GM18502 (cell line): ENCODE results near the gene CHST14.
"Not testable (repeated sequence)": the region's sequence is repeated elsewhere in the genome, so short reads cannot be mapped to it uniquely, and the experiment has no call there.

Experiments used
- ATAC-seq: cut with Tn5 transposase; IDR thresholded peaks from one replicate; pipeline ENCODE4 v1.9.1; 2021; ENCODE audit warnings: mild to moderate bottlenecking; ENCODE audit not compliant: unreplicated experiment, poor library complexity

The CHST14 gene

GRCh38 chr15:40440743-40441564 lies 29.8 kb upstream of the CHST14 start, which contains the start of gene BAHD1:
TSS of gene BAHD1 (plus strand) at chr15:40440953. CDS start at chr15:40458465, 17,512 bp downstream.
- ATAC-seq, result peak; percentile 90

GRCh38 chr15:40441565-40442531 lies 28.9 kb upstream of the CHST14 start:
- ATAC-seq, result peak; percentile 1

GRCh38 chr15:40443255-40443654 lies 27.5 kb upstream of the CHST14 start:
- no peak for ATAC-seq

- ATAC-seq, result no peak
These were observed 26.9 kb upstream of the CHST14 start for GRCh38 chr15:40443846-40444245.

GRCh38 chr15:40444736-40445135 lies 26.0 kb upstream of the CHST14 start:
- ATAC-seq, result no peak

GRCh38 chr15:40445421-40445922 lies 25.3 kb upstream of the CHST14 start:
- no peak for ATAC-seq

GRCh38 chr15:40446144-40446543 lies 24.6 kb upstream of the CHST14 start:
- ATAC-seq, result no peak

- no peak for ATAC-seq
These were observed 22.4 kb upstream of the CHST14 start for GRCh38 chr15:40448354-40448753.

GRCh38 chr15:40449275-40449674 lies 21.5 kb upstream of the CHST14 start:
- no peak for ATAC-seq

- ATAC-seq, result no peak
These were observed 20.7 kb upstream of the CHST14 start for GRCh38 chr15:40450047-40450446.

GRCh38 chr15:40451527-40452158 lies 19.1 kb upstream of the CHST14 start:
- ATAC-seq, result no peak

GRCh38 chr15:40452296-40453090 lies 18.3 kb upstream of the CHST14 start:
- peak; percentile 61 for ATAC-seq

GRCh38 chr15:40453941-40454340 lies 16.8 kb upstream of the CHST14 start:
- ATAC-seq, result not testable (repeated sequence)

GRCh38 chr15:40454904-40455391 lies 15.8 kb upstream of the CHST14 start:
- no peak for ATAC-seq

- no peak for ATAC-seq
These were observed 14.5 kb upstream of the CHST14 start for GRCh38 chr15:40456299-40456712.

- no peak for ATAC-seq
These were observed 14.0 kb upstream of the CHST14 start for GRCh38 chr15:40456738-40457137.

GRCh38 chr15:40458495-40459371 lies 12.1 kb upstream of the CHST14 start:
- ATAC-seq, result no peak

GRCh38 chr15:40459391-40460015 lies 11.3 kb upstream of the CHST14 start:
- ATAC-seq, result no peak
